Ammon's horn (tissue), 1 donor: ENCODE results near the gene PPP1R1B.

Experiments
- DNase-seq: peaks from one replicate; pipeline ENCODE4 v3.0.0-alpha.2; 2016; ENCODE audit warnings: low spot score

Gene PPP1R1B

GRCh38 chr17:39684369-39685192 is 57.8 kb downstream of the PPP1R1B start:
- DNase-seq = no peak
